DND-41 (cell line): Measurements from ENCODE around the gene ZDHHC7.

Experiments used
- ATAC-seq: fragments of 200-7000 bp; cut with Tn5 transposase; 3 replicates; pipeline ENCODE4 v1.9.1; 2021; ENCODE audit warnings: low read depth; ENCODE audit not compliant: insufficient read depth
- DNase-seq: peaks from one replicate; pipeline ENCODE4 v3.0.0-alpha.2; 2020
- H2AFZ ChIP-seq: 2 replicates; pipeline ENCODE4 v1.6.0; 2012; ENCODE audit warnings: low read depth, low read length
- H3K27ac ChIP-seq: 2 replicates; pipeline ENCODE4 v1.5.1; 2012; ENCODE audit warnings: low read length, inconsistent platforms
- H3K27me3 ChIP-seq: fragments of 200-600 bp; sonication (generic); 2 replicates; pipeline ENCODE4 v1.6.0; 2012; ENCODE audit warnings: low read length, mild to moderate bottlenecking, inconsistent platforms; ENCODE audit not compliant: insufficient read depth, poor library complexity
- H3K36me3 ChIP-seq: 2 replicates; pipeline ENCODE4 v1.5.1; 2012; ENCODE audit warnings: low read length, inconsistent platforms; ENCODE audit not compliant: insufficient read depth
- H3K4me1 ChIP-seq: 2 replicates; pipeline ENCODE4 v1.5.1; 2012; ENCODE audit warnings: mild to moderate bottlenecking, low read length; ENCODE audit not compliant: insufficient read depth
- H3K4me2 ChIP-seq: 2 replicates; pipeline ENCODE4 v1.6.0; 2012; ENCODE audit warnings: mild to moderate bottlenecking, moderate library complexity, low read length, inconsistent platforms; ENCODE audit not compliant: insufficient read depth
- H3K4me3 ChIP-seq, 2 experiments: fragments of 200-600 bp in 1 of 2; shearing (Covaris generic) in 1 of 2; 2 replicates each; pipeline ENCODE4 v1.5.1; 2012 to 2016; ENCODE audit warnings: inconsistent platforms in 2 of 2, low read length in 2 of 2, mild to moderate bottlenecking in 2 of 2, low read depth in 1 of 2, moderate library complexity in 1 of 2
- H3K79me2 ChIP-seq: 2 replicates; pipeline ENCODE4 v1.6.0; 2012; ENCODE audit warnings: low read length, inconsistent platforms; ENCODE audit not compliant: insufficient read depth
- H3K9ac ChIP-seq: 2 replicates; pipeline ENCODE4 v1.6.0; 2012; ENCODE audit warnings: low read depth, mild to moderate bottlenecking, inconsistent platforms, low read length, moderate library complexity
- H3K9me3 ChIP-seq: 2 replicates; pipeline ENCODE4 v1.5.1; 2012; ENCODE audit warnings: low read length, moderate library complexity, mild to moderate bottlenecking, inconsistent platforms; ENCODE audit not compliant: insufficient read depth, severe bottlenecking
- H4K20me1 ChIP-seq: 2 replicates; pipeline ENCODE4 v1.6.0; 2012; ENCODE audit warnings: low read length; ENCODE audit not compliant: insufficient read depth
- EZH2 ChIP-seq: IDR thresholded peaks from 3 replicates; pipeline ENCODE4 v1.6.1; 2012; ENCODE audit warnings: borderline replicate concordance, low read depth, mild to moderate bottlenecking, moderate library complexity, low read length, inconsistent platforms; ENCODE audit not compliant: severe bottlenecking
- TF ChIP-seq, protein P1 (sequence below): IDR thresholded peaks from 2 replicates; pipeline ENCODE4 v1.5.1; 2012; ENCODE audit warnings: borderline replicate concordance, low read length, moderate library complexity, mild to moderate bottlenecking; ENCODE audit not compliant: poor library complexity, severe bottlenecking; ENCODE audit errors: extremely low read depth

Gene ZDHHC7

GRCh38 chr16:84949772-84950436 is 61.4 kb downstream of the ZDHHC7 start:
- Histone ChIP-seq H3K79me2 (no peaks in the 10 kb centered on the region), H3K27ac (no peak overlapping the region), H3K4me3 (no peak overlapping the region), H4K20me1 (peaks cover 16% of the 10 kb centered on the region), H3K4me1 (no peaks in the 10 kb centered on the region), H3K9me3 (no peaks in the 10 kb centered on the region), H3K9ac (no peak overlapping the region), H3K36me3 (no peaks in the 10 kb centered on the region), H3K4me2 (no peak overlapping the region), H3K27me3 (peaks cover 4% of the 10 kb centered on the region), H2AFZ (no peak overlapping the region)
- DNase-seq (no peak), ATAC-seq (no peak)
- no peak for TF ChIP-seq EZH2
- TF ChIP-seq, protein P1, sequence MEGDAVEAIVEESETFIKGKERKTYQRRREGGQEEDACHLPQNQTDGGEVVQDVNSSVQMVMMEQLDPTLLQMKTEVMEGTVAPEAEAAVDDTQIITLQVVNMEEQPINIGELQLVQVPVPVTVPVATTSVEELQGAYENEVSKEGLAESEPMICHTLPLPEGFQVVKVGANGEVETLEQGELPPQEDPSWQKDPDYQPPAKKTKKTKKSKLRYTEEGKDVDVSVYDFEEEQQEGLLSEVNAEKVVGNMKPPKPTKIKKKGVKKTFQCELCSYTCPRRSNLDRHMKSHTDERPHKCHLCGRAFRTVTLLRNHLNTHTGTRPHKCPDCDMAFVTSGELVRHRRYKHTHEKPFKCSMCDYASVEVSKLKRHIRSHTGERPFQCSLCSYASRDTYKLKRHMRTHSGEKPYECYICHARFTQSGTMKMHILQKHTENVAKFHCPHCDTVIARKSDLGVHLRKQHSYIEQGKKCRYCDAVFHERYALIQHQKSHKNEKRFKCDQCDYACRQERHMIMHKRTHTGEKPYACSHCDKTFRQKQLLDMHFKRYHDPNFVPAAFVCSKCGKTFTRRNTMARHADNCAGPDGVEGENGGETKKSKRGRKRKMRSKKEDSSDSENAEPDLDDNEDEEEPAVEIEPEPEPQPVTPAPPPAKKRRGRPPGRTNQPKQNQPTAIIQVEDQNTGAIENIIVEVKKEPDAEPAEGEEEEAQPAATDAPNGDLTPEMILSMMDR, result no peak

DNA sequence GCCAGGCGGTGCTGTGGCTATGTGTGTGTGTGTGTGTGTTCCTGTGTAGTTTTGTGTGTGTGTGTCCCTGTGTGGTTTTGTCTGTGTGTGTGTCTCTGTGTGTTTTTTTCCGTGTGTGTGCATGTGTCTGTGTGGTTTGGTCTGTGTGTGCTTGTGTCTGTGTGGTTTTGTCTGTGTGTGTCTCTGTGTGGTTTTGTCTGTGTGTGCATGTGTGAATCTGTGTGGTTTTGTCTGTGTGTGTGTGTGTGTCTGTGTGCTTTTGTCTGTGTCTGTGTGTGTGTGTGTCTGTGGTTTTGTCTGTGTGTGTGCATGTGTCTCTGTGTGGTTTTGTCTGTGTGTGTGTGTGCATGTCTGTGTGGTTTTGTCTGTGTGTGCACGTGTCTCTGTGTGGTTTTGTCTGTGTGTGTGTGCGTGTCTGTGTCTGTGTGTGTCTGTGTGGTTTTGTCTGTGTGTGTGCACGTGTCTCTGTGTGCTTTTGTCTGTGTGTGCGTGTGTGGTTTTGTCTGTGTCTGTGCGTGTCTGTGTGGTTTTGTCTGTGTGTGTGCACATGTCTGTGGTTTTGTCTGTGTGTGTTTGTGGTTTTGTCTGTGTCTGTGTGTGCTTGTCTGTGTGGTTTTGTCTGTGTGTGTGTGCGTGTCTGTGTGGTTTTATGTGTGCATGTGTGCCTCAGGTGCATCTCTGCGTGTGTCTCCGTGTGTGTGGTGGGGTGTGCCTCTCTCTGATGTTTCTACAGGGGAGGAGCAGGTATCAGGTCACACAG is 62.3 kb downstream of the ZDHHC7 start:
- DNase-seq (no peak), ATAC-seq (no peak)
- Histone ChIP-seq H3K36me3 (no peaks in the 10 kb centered on the region), H3K27ac (no peak overlapping the region), H4K20me1 (peaks cover 9% of the 10 kb centered on the region), H3K4me2 (no peak overlapping the region), H3K4me1 (no peaks in the 10 kb centered on the region), H3K9ac (no peak overlapping the region), H3K4me3 (no peak overlapping the region), H3K9me3 (no peaks in the 10 kb centered on the region), H3K79me2 (no peaks in the 10 kb centered on the region), H2AFZ (no peak overlapping the region), H3K27me3 (peaks cover 7% of the 10 kb centered on the region)
- TF ChIP-seq EZH2, result no peak
- TF ChIP-seq, protein P1, result no peak

- H3K9me3 ChIP-seq, result no peaks in the 10 kb centered on the region
- no peak overlapping the region for H3K27ac ChIP-seq
- H3K4me1 ChIP-seq, result no peaks in the 10 kb centered on the region
- TF ChIP-seq, protein P1, result no peak
- no peaks in the 10 kb centered on the region for H3K79me2 ChIP-seq
- ATAC-seq (no peak), DNase-seq (no peak)
- no peak overlapping the region for H2AFZ ChIP-seq
- no peak overlapping the region for H3K4me2 ChIP-seq
- H3K4me3 ChIP-seq, result no peak overlapping the region
- H3K27me3 ChIP-seq, result peaks cover 7% of the 10 kb centered on the region
- H3K9ac ChIP-seq, result no peak overlapping the region
- H4K20me1 ChIP-seq, result peaks cover 9% of the 10 kb centered on the region
- H3K36me3 ChIP-seq, result no peaks in the 10 kb centered on the region
Measured at GRCh38 chr16:84947996-84948850, 63.1 kb downstream of the ZDHHC7 start.
